ENCODE results near the gene PPM1G. TPM values are rescaled to one million over a fixed set of nuclear protein-coding genes. Genes with fewer than 3 reads are reported as not detected.

Gene PPM1G
- total RNA-seq, 6 experiments from 2014 or later = 74.6 to 96.8 (median 87.8) TPM

DNA sequence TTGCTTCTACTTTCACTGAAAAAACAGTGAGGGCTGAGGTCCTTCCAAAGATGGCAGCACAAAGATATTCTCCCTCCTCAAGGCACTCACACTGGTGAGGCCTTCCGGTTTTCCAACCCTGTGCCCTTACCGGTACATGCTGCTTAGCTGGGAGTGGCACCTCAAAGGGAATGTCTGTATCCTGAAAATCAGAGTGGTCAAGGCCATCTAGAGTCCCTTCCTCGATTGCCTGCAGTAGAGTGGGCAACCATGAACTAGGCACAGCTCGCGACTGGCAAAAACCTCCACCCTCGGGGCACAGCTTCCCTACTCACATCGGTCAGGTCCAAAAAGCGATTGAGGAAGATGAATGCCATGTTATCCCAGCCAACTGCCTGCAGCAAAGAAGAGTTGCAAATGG, 36.2 kb upstream of the PPM1G start:
- TF ChIP-seq, protein P1, sequence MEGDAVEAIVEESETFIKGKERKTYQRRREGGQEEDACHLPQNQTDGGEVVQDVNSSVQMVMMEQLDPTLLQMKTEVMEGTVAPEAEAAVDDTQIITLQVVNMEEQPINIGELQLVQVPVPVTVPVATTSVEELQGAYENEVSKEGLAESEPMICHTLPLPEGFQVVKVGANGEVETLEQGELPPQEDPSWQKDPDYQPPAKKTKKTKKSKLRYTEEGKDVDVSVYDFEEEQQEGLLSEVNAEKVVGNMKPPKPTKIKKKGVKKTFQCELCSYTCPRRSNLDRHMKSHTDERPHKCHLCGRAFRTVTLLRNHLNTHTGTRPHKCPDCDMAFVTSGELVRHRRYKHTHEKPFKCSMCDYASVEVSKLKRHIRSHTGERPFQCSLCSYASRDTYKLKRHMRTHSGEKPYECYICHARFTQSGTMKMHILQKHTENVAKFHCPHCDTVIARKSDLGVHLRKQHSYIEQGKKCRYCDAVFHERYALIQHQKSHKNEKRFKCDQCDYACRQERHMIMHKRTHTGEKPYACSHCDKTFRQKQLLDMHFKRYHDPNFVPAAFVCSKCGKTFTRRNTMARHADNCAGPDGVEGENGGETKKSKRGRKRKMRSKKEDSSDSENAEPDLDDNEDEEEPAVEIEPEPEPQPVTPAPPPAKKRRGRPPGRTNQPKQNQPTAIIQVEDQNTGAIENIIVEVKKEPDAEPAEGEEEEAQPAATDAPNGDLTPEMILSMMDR (IDR thresholded peaks at IDR 0.05) = no peak
- Mint-ChIP-seq H3K27me3 (ENCODE audit: insufficient read depth) (peaks cover 3% of the 10 kb centered on the region), H3K9me3 (no peaks in the 10 kb centered on the region), H3K4me3 (no peak overlapping the region), H3K4me1 (ENCODE audit: low read depth) (no peaks in the 10 kb centered on the region), H3K36me3 (ENCODE audit: low read depth) (peaks cover 11% of the 10 kb centered on the region), H3K27ac (no peak overlapping the region)
- DNase-seq = no peak

DNA sequence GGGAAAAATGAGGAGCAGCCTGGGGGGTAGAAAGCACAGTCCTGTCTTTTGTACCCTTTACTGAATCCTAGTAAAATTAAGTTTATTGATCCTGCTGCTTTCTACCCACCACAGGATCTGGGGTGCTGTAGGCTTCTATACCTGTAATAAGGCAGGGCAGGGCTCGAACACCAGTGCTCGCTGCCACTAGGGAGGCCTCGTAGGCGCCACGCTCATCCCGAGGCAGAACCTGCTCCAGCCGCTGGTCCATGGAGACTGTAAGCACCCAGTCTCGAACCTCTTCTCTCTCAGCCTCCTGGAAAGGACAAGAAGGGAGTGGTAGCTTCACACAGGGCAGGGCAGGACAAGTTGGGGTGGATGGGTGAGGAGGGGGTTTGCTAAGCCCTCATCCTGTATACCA, 35.8 kb upstream of the PPM1G start:
- H3K27me3 Mint-ChIP-seq (ENCODE audit: insufficient read depth) = peaks cover 3% of the 10 kb centered on the region
- DNase-seq = no peak
- no peak overlapping the region for H3K4me3 Mint-ChIP-seq
- no peaks in the 10 kb centered on the region for H3K4me1 Mint-ChIP-seq (ENCODE audit: low read depth)
- TF ChIP-seq, protein P1 (IDR thresholded peaks at IDR 0.05) = no peak
- peaks cover 16% of the 10 kb centered on the region for H3K36me3 Mint-ChIP-seq (ENCODE audit: low read depth)
- no peak overlapping the region for H3K27ac Mint-ChIP-seq
- no peaks in the 10 kb centered on the region for H3K9me3 Mint-ChIP-seq

DNA sequence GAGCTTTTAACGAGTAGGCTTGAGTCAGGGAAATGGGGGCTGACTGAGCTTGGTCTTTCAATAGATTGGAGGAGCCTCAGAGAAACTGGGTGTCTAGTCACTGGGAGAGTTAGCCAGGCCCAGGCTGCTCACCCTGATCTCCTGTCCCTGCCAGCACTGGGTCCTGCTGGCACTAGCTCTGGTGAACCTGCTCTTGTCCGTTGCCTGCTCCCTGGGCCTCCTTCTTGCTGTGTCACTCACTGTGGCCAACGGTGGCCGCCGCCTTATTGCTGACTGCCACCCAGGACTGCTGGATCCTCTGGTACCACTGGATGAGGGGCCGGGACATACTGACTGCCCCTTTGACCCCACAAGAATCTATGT, 33.5 kb upstream of the PPM1G start:
- Mint-ChIP-seq H3K4me1 (ENCODE audit: low read depth) (no peaks in the 10 kb centered on the region), H3K36me3 (ENCODE audit: low read depth) (peaks cover 29% of the 10 kb centered on the region), H3K27ac (no peak overlapping the region), H3K27me3 (ENCODE audit: insufficient read depth) (peaks cover 3% of the 10 kb centered on the region), H3K4me3 (no peak overlapping the region), H3K9me3 (no peaks in the 10 kb centered on the region)
- no peak for DNase-seq
- TF ChIP-seq, protein P1 (IDR thresholded peaks at IDR 0.05) = no peak

DNA sequence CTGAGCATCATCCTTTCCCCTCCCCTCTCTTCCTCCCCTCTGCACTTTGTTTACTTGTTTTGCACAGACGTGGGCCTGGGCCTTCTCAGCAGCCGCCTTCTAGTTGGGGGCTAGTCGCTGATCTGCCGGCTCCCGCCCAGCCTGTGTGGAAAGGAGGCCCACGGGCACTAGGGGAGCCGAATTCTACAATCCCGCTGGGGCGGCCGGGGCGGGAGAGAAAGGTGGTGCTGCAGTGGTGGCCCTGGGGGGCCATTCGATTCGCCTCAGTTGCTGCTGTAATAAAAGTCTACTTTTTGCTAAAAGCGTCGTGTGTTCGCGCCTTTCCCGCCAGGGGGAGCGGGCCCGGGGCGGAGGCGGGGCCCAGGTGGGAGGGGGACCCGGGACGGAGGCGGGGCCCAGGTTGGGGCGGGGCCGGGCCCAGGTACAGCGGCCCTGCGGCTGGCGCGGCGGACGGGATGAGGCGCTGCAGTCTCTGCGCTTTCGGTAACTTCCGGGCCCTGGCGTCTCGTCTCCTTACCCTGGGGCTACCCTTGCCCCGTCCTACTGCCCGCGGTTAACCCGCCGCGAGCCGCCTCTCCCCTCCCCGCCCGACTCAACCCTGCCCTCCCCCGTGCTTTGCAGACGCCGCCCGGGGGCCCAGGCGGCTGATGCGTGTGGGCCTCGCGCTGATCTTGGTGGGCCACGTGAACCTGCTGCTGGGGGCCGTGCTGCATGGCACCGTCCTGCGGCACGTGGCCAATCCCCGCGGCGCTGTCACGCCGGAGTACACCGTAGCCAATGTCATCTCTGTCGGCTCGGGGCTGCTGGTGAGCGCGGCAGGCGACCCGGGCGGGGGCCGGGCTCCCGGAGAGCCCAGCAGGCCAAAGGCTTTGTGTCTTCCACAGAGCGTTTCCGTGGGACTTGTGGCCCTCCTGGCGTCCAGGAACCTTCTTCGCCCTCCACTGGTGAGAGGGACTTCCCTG, 32.8 kb upstream of the PPM1G start, which contains the start of gene KRTCAP3:
Gene KRTCAP3, plus strand, starts transcription at position 424 of the 962 bp plus-strand sequence. Its CDS starts 32 bp downstream, at position 456.
- no peaks in the 10 kb centered on the region for H3K9me3 Mint-ChIP-seq
- no peak within 1 kb of the TSS for H3K4me3 Mint-ChIP-seq
- peaks cover 30% of the 10 kb centered on the region for H3K36me3 Mint-ChIP-seq (ENCODE audit: low read depth)
- H3K27ac Mint-ChIP-seq = no peak within 1 kb of the TSS
- H3K4me1 Mint-ChIP-seq (ENCODE audit: low read depth) = no peaks in the 10 kb centered on the region
- no peak for DNase-seq
- H3K27me3 Mint-ChIP-seq (ENCODE audit: insufficient read depth) = peaks cover 3% of the 10 kb centered on the region
- TF ChIP-seq, protein P1 (IDR thresholded peaks at IDR 0.05) = peak; percentile 24; the same call in 1 of the 2 replicates

DNA sequence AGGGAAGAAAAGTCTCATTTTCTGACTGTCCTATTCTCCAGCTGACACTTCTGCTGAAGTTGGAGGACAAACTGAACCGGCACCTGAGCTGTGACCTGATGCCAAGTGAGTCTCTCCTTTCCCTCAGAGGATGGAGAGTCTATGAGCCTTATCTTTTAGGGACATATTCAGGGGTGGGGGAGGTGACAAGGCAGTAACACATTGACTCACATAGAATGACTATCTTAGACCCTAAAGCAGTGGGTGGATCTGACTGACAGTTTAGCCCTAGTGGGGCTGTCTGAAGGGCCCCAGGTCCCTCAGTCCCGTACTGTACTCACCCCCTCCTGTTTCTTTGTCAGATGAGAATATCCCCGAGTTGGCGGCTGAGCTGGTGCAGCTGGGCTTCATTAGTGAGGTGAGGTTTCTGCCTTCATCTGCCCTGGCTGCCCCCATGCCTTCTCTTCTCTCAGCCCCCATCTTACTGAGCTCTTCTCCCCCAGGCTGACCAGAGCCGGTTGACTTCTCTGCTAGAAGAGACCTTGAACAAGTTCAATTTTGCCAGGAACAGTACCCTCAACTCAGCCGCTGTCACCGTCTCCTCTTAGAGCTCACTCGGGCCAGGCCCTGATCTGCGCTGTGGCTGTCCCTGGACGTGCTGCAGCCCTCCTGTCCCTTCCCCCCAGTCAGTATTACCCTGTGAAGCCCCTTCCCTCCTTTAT, 32.0 kb upstream of the PPM1G start:
- DNase-seq = no peak
- Mint-ChIP-seq H3K27me3 (ENCODE audit: insufficient read depth) (peaks cover 2% of the 10 kb centered on the region), H3K4me1 (ENCODE audit: low read depth) (no peaks in the 10 kb centered on the region), H3K9me3 (no peaks in the 10 kb centered on the region), H3K27ac (no peak overlapping the region), H3K4me3 (no peak overlapping the region), H3K36me3 (ENCODE audit: low read depth) (peaks cover 38% of the 10 kb centered on the region)
- TF ChIP-seq, protein P1 (IDR thresholded peaks at IDR 0.05) = no peak

Measured in HFFc6 (cell line).